Vagina (tissue), 2 donors: ENCODE data around the gene SMIM21.

Experiments used
- POLR2A ChIP-seq, 2 donors: fragments of 450-650 bp; IDR thresholded peaks; one replicate each; pipeline ENCODE4 v1.6.1; 2017; ENCODE audit warnings: antibody characterized with exemption in 2 of 2, mild to moderate bottlenecking in 2 of 2, moderate library complexity in 2 of 2
- TF ChIP-seq, protein P1 (sequence below), 3 experiments: fragments of 450-650 bp in 2 of 3; fragments of 200-600 bp in 1 of 3; sonication (generic) in 1 of 3; IDR thresholded peaks; one replicate each; pipeline ENCODE4 v1.5.1; 2017 to 2019; ENCODE audit warnings: antibody characterized with exemption in 3 of 3, mild to moderate bottlenecking in 2 of 3, moderate library complexity in 2 of 3

DNA sequence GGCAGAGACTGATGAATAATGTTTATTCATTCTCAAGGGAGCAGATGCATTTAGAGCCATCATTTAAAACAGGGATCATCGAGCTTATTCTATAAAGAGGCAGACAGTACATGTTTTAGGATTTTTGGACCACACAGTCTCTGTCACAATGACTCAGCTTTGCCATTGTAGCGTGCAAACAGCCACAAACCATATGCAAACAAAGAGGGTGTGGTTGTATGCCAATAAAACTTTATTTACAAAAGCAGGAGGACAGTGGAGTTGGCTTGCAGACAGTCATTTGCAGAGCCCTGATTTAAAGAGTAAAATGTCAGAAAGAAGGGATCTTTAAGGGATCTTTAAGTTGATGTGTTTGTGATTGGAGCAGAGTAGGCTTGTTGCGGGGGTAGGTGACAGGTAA lies 51.5 kb downstream of the SMIM21 start:
- TF ChIP-seq, protein P1, sequence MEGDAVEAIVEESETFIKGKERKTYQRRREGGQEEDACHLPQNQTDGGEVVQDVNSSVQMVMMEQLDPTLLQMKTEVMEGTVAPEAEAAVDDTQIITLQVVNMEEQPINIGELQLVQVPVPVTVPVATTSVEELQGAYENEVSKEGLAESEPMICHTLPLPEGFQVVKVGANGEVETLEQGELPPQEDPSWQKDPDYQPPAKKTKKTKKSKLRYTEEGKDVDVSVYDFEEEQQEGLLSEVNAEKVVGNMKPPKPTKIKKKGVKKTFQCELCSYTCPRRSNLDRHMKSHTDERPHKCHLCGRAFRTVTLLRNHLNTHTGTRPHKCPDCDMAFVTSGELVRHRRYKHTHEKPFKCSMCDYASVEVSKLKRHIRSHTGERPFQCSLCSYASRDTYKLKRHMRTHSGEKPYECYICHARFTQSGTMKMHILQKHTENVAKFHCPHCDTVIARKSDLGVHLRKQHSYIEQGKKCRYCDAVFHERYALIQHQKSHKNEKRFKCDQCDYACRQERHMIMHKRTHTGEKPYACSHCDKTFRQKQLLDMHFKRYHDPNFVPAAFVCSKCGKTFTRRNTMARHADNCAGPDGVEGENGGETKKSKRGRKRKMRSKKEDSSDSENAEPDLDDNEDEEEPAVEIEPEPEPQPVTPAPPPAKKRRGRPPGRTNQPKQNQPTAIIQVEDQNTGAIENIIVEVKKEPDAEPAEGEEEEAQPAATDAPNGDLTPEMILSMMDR (IDR thresholded peaks at IDR 0.05): no peak
- TF ChIP-seq POLR2A (IDR thresholded peaks at IDR 0.05): no peak
